Activated B cell treated with CpG ODN at 0.5 μM for 24 hours (primary cell): ENCODE data around the gene MAPK8IP1. TPM values are rescaled to one million over a fixed set of nuclear protein-coding genes. Genes with fewer than 3 reads are reported as not detected.

Source experiments
- ATAC-seq: fragments of 200-7000 bp; cut with Tn5 transposase; one replicate; pipeline ENCODE4 v1.10.0; 2021; ENCODE audit warnings: low read depth, mild to moderate bottlenecking, moderate library complexity
- CTCF ChIA-PET: fragments of 350-600 bp; sonication (Branson Sonifier 250); formaldehyde crosslinking; loops from one replicate; lab custom pipeline; 2021; ENCODE audit warnings: antibody characterized with exemption; lab: Charles Lee
- POLR2A ChIA-PET: fragments of 350-600 bp; sonication (Branson Sonifier 250); formaldehyde crosslinking; loops from one replicate; lab custom pipeline; 2021; ENCODE audit warnings: antibody characterized with exemption; lab: Charles Lee
- DNase-seq: peaks from one replicate; pipeline ENCODE4 v3.0.0; 2022
- H3K27ac Mint-ChIP-seq: one replicate; pipeline ENCODE4 v1.8.0; 2020; ENCODE audit warnings: mixed read lengths
- H3K27me3 Mint-ChIP-seq: one replicate; pipeline ENCODE4 v1.8.0; 2021; ENCODE audit warnings: mixed read lengths
- H3K36me3 Mint-ChIP-seq: one replicate; pipeline ENCODE4 v1.8.0; 2021; ENCODE audit warnings: low read depth, mixed read lengths
- H3K4me1 Mint-ChIP-seq: one replicate; pipeline ENCODE4 v1.8.0; 2021; ENCODE audit warnings: mixed read lengths
- H3K4me3 Mint-ChIP-seq: one replicate; pipeline ENCODE4 v1.8.0; 2020; ENCODE audit warnings: mild to moderate bottlenecking, mixed read lengths
- H3K9me3 Mint-ChIP-seq: one replicate; pipeline ENCODE4 v1.8.0; 2020; ENCODE audit warnings: mixed read lengths
- CTCF ChIP-seq: fragments of 200-600 bp; IDR thresholded peaks from one replicate; pipeline ENCODE4 v1.8.0; 2022; ENCODE audit warnings: antibody characterized with exemption, mild to moderate bottlenecking
- intact Hi-C: fragments of 100-400 bp; cut with micrococcal nuclease; formaldehyde crosslinking; loops from one replicate; pipeline ENCODE4 v1.15.1; 2024
- total RNA-seq: library from RNA; stranded (reverse); gene quantifications from 2 replicates; pipeline ENCODE4 v1.2.3, GENCODE V29; 2022

Gene MAPK8IP1
- total RNA-seq, 1 donor from 2014 or later = 1.9 TPM

GRCh38 chr11:45906965-45907611, 21.6 kb downstream of the MAPK8IP1 start, which contains the start of gene FREY1:
Gene FREY1, minus strand, starts transcription at chr11:45907271. Its CDS starts 26 bp downstream, at chr11:45907245.
- no peak for TF ChIP-seq CTCF
- H3K27me3 Mint-ChIP-seq = no peaks in the 10 kb centered on the region
- H3K4me3 Mint-ChIP-seq = no peak within 1 kb of the TSS
- H3K36me3 Mint-ChIP-seq = peaks cover 28% of the 10 kb centered on the region
- peaks cover 14% of the 10 kb centered on the region for H3K4me1 Mint-ChIP-seq
- no peaks in the 10 kb centered on the region for H3K9me3 Mint-ChIP-seq
- intact Hi-C loops = no loop called here
- ATAC-seq (no peak), DNase-seq (no peak)
- ChIA-PET CTCF (no interaction called here), POLR2A (interaction anchor here (0.6 to 2.5 kb wide), 2 partner anchors 11 to 755 kb away, joined by 6 to 8 read pairs; partner anchors contain the start of gene PEX16)
- peak within 1 kb of the TSS; percentile 66 for H3K27ac Mint-ChIP-seq

GRCh38 chr11:45907911-45908370, 22.5 kb downstream of the MAPK8IP1 start:
- H3K27me3 Mint-ChIP-seq = no peaks in the 10 kb centered on the region
- H3K9me3 Mint-ChIP-seq = no peaks in the 10 kb centered on the region
- H3K36me3 Mint-ChIP-seq = peaks cover 29% of the 10 kb centered on the region
- H3K27ac Mint-ChIP-seq = no peak overlapping the region
- peaks cover 14% of the 10 kb centered on the region for H3K4me1 Mint-ChIP-seq
- CTCF ChIA-PET = no interaction called here
- H3K4me3 Mint-ChIP-seq = no peak overlapping the region
- TF ChIP-seq CTCF = no peak
- POLR2A ChIA-PET = interaction anchor here (0.6 to 2.5 kb wide), 3 partner anchors 10 to 754 kb away, joined by 6 to 14 read pairs (median 8); partner anchors contain the start of gene PEX16
- intact Hi-C loops = no loop called here
- ATAC-seq (no peak), DNase-seq (no peak)

- no peaks in the 10 kb centered on the region for H3K9me3 Mint-ChIP-seq
- no peaks in the 10 kb centered on the region for H3K27me3 Mint-ChIP-seq
- ChIA-PET POLR2A (interaction anchor here (2.5 kb wide), 1 partner anchor 8 kb away, joined by 8 read pairs; the partner anchor contains the start of gene PEX16), CTCF (no interaction called here)
- intact Hi-C loops = no loop called here
- ATAC-seq = no peak
- no peak overlapping the region for H3K27ac Mint-ChIP-seq
- no peak for TF ChIP-seq CTCF
- no peak for DNase-seq
- H3K36me3 Mint-ChIP-seq = peaks cover 46% of the 10 kb centered on the region
- no peak overlapping the region for H3K4me3 Mint-ChIP-seq
- peaks cover 14% of the 10 kb centered on the region for H3K4me1 Mint-ChIP-seq
Measured at GRCh38 chr11:45909594-45910475, 24.4 kb downstream of the MAPK8IP1 start.

- Mint-ChIP-seq H3K9me3 (no peaks in the 10 kb centered on the region), H3K27me3 (no peaks in the 10 kb centered on the region), H3K4me3 (no peak overlapping the region), H3K27ac (no peak overlapping the region), H3K4me1 (peaks cover 15% of the 10 kb centered on the region), H3K36me3 (peaks cover 53% of the 10 kb centered on the region)
- intact Hi-C loops = no loop called here
- ATAC-seq = no peak
- POLR2A ChIA-PET = no interaction called here
- no peak for DNase-seq
- CTCF ChIA-PET = no interaction called here
- no peak for TF ChIP-seq CTCF
Measured at GRCh38 chr11:45910623-45911022, 25.2 kb downstream of the MAPK8IP1 start.

GRCh38 chr11:45913514-45913913, 28.1 kb downstream of the MAPK8IP1 start:
- POLR2A ChIA-PET = interaction anchor here (0.7 kb wide), 1 partner anchor 109 kb away, joined by 4 read pairs; the partner anchor contains the start of gene SLC35C1
- H3K4me3 Mint-ChIP-seq = no peak overlapping the region
- DNase-seq (no peak), ATAC-seq (no peak)
- H3K36me3 Mint-ChIP-seq = peaks cover 71% of the 10 kb centered on the region
- no peak overlapping the region for H3K27ac Mint-ChIP-seq
- H3K4me1 Mint-ChIP-seq = peaks cover 28% of the 10 kb centered on the region
- H3K27me3 Mint-ChIP-seq = no peaks in the 10 kb centered on the region
- no peak for TF ChIP-seq CTCF
- H3K9me3 Mint-ChIP-seq = no peaks in the 10 kb centered on the region
- intact Hi-C loops = no loop called here
- CTCF ChIA-PET = interaction anchor here (1.8 kb wide), 1 partner anchor 51 kb away, joined by 4 read pairs; no protein-coding TSS in a partner anchor
